Measurements from ENCODE around the gene SPECC1. TPM values are rescaled to one million over a fixed set of nuclear protein-coding genes. Genes with fewer than 3 reads are reported as not detected.

SPECC1 gene
- total RNA-seq, 1 experiment from 2014 or later, result 55.3 TPM

- no TSS peak for BruUV-seq (replicated peaks)
- Mint-ChIP-seq H3K27ac (ENCODE audit: low read depth, unreplicated experiment) (no peak overlapping the region), H3K36me3 (ENCODE audit: insufficient read depth, unreplicated experiment) (peaks cover 11% of the 10 kb centered on the region), H3K9me3 (ENCODE audit: unreplicated experiment) (no peaks in the 10 kb centered on the region), H3K4me3 (ENCODE audit: unreplicated experiment) (no peak overlapping the region), H3K27me3 (ENCODE audit: insufficient read depth, unreplicated experiment) (no peaks in the 10 kb centered on the region), H3K4me1 (ENCODE audit: insufficient read depth, unreplicated experiment) (no peaks in the 10 kb centered on the region)
- no peak for DNase-seq (ENCODE audit: unreplicated experiment)
- intact Hi-C loops (cut with micrococcal nuclease), result no loop called here
- no peak for TF ChIP-seq CTCF (IDR thresholded peaks at IDR 0.05; ENCODE audit: unreplicated experiment)
- POLR2A ChIA-PET, result no interaction called here
- CTCF ChIA-PET, result no interaction called here
These were observed 271.7 kb downstream of the SPECC1 start for GRCh38 chr17:20280851-20281250.

- no peak for TF ChIP-seq CTCF (IDR thresholded peaks at IDR 0.05; ENCODE audit: unreplicated experiment)
- H3K27me3 Mint-ChIP-seq (ENCODE audit: insufficient read depth, unreplicated experiment), result no peaks in the 10 kb centered on the region
- H3K4me1 Mint-ChIP-seq (ENCODE audit: insufficient read depth, unreplicated experiment), result no peaks in the 10 kb centered on the region
- ChIA-PET CTCF (no interaction called here), POLR2A (no interaction called here)
- no TSS peak for BruUV-seq (replicated peaks)
- peaks cover 7% of the 10 kb centered on the region for H3K36me3 Mint-ChIP-seq (ENCODE audit: insufficient read depth, unreplicated experiment)
- no peak for DNase-seq (ENCODE audit: unreplicated experiment)
- intact Hi-C loops (cut with micrococcal nuclease), result no loop called here
- H3K9me3 Mint-ChIP-seq (ENCODE audit: unreplicated experiment), result no peaks in the 10 kb centered on the region
- no peak overlapping the region for H3K4me3 Mint-ChIP-seq (ENCODE audit: unreplicated experiment)
- no peak overlapping the region for H3K27ac Mint-ChIP-seq (ENCODE audit: low read depth, unreplicated experiment)
These were observed 272.7 kb downstream of the SPECC1 start for GRCh38 chr17:20281860-20282259.

- no peaks in the 10 kb centered on the region for H3K27me3 Mint-ChIP-seq (ENCODE audit: insufficient read depth, unreplicated experiment)
- no peaks in the 10 kb centered on the region for H3K9me3 Mint-ChIP-seq (ENCODE audit: unreplicated experiment)
- DNase-seq (ENCODE audit: unreplicated experiment), result no peak
- ChIA-PET CTCF (interaction anchor here (1.1 kb wide), 1 partner anchor 9 kb away, joined by 3 read pairs; no protein-coding TSS in a partner anchor), POLR2A (interaction anchor here (0.8 kb wide), 1 partner anchor 43 kb away, joined by 4 read pairs; no protein-coding TSS in a partner anchor)
- no peak for TF ChIP-seq CTCF (IDR thresholded peaks at IDR 0.05; ENCODE audit: unreplicated experiment)
- no TSS peak for BruUV-seq (replicated peaks)
- no peak overlapping the region for H3K4me3 Mint-ChIP-seq (ENCODE audit: unreplicated experiment)
- no peak overlapping the region for H3K27ac Mint-ChIP-seq (ENCODE audit: low read depth, unreplicated experiment)
- H3K4me1 Mint-ChIP-seq (ENCODE audit: insufficient read depth, unreplicated experiment), result no peaks in the 10 kb centered on the region
- H3K36me3 Mint-ChIP-seq (ENCODE audit: insufficient read depth, unreplicated experiment), result peaks cover 12% of the 10 kb centered on the region
- intact Hi-C loops (cut with micrococcal nuclease), result no loop called here
These were observed 273.6 kb downstream of the SPECC1 start for GRCh38 chr17:20282526-20283308.

- BruUV-seq (replicated peaks), result no TSS peak
- no peak overlapping the region for H3K27ac Mint-ChIP-seq (ENCODE audit: low read depth, unreplicated experiment)
- CTCF ChIA-PET, result interaction anchor here (0.6 to 1.0 kb wide), 4 partner anchors 48 to 340 kb away, joined by 3 read pairs; no protein-coding TSS in a partner anchor
These were observed 274.9 kb downstream of the SPECC1 start for GRCh38 chr17:20284022-20284421.

More at GRCh38 chr17:20284022-20284421, 274.9 kb downstream of the SPECC1 start:
- no peak overlapping the region for H3K4me3 Mint-ChIP-seq (ENCODE audit: unreplicated experiment)
- H3K4me1 Mint-ChIP-seq (ENCODE audit: insufficient read depth, unreplicated experiment), result no peaks in the 10 kb centered on the region
- no peak for TF ChIP-seq CTCF (IDR thresholded peaks at IDR 0.05; ENCODE audit: unreplicated experiment)
- no peaks in the 10 kb centered on the region for H3K9me3 Mint-ChIP-seq (ENCODE audit: unreplicated experiment)
- H3K36me3 Mint-ChIP-seq (ENCODE audit: insufficient read depth, unreplicated experiment), result peaks cover 10% of the 10 kb centered on the region
- no peaks in the 10 kb centered on the region for H3K27me3 Mint-ChIP-seq (ENCODE audit: insufficient read depth, unreplicated experiment)
- DNase-seq (ENCODE audit: unreplicated experiment), result no peak
- intact Hi-C loops (cut with micrococcal nuclease), result no loop called here
- POLR2A ChIA-PET, result no interaction called here
